ENCODE results near the gene MMEL1.
"Not testable (repeated sequence)": the region's sequence is repeated elsewhere in the genome, so short reads cannot be mapped to it uniquely, and the experiment has no call there.

MMEL1 gene

DNA sequence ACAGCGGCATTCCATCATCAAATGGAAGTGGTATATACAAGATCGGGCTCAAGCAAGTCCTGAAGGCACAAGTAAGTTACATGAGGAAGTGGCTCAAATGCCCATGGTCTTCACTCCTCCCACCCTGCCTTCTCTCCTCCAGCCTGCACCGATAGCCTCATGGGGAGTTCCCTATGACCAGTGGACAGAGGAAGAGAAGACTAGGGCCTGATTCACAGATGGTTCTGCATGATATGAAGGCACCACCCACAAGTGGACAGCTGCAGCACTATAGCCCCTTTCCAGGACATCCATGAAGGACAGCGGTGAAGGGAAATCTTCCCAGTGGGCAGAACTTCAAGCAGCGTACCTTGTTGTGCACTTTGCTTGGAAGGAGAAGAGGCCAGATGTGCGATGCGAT is 7.1 kb downstream of the MMEL1 start:
- not testable (repeated sequence) for DNase-seq

DNA sequence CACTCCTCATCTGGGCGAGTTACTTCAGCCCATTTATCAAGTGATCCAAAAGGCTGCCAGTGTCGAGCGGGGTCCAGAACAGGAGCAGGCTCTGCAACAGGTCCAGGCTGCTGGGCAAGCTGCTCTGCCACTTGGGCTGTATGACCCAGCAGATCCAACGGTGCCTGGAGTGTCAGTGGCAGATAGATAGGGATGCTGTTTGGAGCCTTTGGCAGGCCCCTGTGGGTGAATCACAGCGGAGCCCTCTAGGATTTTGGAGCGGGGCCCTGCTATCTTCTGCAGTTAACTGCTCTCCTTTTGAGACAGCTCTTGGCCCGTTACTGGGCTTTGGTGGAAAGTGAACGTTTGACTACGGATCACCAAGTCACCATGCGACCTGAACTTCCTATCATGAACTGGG is 7.5 kb downstream of the MMEL1 start:
- no peak for DNase-seq

DNA sequence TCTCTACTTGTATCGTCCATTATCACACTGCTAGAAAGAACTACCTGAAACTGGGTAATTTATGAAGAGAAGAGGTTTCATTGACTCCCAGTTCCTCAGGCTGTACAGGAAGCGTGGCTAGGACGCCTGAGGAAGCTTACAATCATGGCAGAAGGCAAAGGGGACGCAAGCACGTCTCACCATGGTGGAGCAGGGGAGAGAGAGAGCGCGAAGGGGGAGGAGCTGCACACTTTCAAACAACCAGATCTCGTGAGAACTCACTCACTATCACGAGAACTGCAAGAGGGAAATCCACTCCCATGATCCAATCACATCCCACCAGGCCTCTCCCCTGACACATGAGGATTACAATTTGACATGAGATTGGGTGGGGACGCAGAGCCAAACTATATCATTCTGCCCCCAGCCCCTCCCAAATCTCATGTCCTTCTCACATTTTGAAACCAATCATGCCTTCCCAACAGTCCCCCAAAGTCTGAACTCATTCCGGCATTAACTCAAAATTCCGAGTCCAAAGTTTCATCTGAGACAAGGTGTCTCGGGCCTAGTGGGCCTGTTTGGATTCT is 8.0 kb downstream of the MMEL1 start:
- no peak for DNase-seq

DNA sequence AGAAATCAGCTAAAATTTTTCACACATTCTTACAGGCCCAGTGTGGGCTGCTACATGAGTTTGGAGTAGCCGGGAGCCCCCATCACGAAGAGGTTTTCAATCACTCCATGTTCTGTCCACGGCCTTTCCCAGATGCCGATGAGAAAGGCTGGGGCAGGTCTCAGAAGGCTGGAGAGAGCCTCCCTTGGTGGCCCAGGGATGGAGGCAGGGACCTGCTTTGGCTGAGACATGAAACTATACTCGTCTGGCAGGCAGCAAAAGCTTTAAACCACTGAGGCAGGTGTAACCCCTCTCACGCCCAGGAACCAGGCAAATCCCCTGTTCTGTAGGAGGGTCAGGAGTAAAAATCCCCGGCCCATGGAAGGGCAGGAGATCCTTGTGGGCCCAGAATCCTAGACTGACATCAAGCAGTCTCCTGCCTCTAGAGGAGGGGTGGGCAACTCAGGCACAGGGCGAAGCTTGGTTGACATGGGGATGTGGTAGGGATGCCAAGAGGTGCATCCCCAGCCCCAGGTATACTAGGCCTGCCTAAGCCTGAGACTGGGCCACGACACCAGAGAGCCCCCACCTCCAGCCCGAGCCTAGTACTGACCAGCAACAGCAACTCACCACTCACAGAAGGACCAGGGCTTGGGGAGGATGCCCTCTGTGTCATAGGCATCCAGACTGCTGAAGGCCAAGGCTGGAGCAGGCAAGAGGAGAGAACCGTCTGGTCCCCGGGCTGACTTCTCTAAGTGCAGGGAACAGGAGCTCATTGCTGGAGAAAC is 9.1 kb downstream of the MMEL1 start:
- DNase-seq, result no peak

DNA sequence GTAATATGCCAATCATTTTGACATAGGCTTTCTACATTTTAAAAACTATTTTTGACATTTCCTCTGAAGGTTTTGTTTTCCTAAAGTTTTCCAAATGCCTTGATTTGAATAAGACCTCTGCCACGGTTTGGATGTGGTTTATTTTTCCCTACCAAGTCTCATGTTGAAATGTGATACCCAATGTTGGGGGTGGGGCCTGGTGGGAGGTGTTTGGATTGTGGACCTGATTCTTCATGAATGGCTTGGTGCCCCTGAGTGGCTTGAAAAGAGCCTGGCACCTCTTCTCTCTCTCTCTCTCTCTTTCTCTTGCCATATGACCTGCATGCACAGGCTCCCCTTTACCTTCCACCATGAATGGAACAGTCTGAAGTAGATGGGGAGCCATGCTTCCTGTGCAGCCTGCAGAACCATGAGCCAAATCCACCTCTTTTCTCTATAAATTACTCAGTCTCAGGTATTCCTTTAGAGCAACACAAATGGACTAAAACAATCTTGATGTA is 14.8 kb downstream of the MMEL1 start:
- DNase-seq, result no peak

DNA sequence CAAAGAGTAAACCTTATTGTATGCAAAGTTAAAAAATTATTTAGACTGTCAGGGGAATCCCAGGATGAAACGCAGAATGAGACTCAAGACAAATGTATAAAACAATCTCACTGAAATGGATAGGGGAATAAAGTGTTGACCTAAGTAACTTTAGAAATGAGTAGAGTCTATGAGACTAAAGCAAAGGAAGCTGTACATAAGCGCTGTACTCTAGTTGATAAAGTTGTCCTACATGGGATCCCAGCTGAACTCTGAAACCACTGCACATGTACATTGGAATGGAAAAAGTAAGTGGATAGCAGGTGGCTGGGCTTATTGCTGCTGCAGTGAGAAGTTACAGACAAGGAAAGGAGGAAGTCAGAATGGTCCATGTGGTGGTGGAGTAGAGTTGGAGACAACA is 18.7 kb downstream of the MMEL1 start:
- DNase-seq, result no peak

DNA sequence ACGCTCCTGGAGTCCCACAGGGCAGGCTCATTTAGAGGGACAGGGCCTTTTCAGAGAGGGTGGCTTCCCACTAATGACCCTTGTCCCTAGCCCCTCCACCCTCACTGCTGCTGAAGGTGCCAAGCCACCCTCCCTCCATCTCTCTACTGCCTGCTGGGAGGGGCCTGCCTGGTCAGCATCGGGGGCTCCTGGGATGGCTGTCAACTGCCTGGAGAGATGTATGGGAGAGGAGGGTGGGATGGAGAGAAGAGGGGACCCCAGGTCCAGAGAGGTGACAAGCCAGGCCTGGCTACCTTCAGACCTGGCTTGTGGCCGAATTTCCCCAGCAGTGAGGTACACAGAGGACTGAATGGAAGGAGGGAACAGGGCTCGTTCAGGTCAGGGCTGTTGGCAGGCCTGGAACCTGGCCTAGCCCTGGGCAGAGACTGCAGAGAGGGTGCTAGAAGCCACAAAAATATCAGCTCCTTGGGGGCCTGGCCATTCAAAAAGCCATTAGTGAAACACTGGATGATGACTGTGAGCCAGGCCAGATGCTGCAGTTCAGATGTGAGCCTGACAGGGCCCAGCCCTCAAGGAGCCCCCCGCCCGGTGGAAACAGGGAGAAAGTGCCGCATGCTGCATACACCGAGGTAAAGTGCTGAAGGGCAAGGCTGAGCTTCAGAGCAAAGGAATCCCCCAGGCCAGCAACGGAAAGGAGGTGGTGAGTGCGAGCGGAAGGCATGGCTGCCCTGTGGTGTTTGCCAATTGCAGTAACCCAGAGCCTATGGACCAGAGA is 20.0 kb downstream of the MMEL1 start:
- no peak for DNase-seq

DNA sequence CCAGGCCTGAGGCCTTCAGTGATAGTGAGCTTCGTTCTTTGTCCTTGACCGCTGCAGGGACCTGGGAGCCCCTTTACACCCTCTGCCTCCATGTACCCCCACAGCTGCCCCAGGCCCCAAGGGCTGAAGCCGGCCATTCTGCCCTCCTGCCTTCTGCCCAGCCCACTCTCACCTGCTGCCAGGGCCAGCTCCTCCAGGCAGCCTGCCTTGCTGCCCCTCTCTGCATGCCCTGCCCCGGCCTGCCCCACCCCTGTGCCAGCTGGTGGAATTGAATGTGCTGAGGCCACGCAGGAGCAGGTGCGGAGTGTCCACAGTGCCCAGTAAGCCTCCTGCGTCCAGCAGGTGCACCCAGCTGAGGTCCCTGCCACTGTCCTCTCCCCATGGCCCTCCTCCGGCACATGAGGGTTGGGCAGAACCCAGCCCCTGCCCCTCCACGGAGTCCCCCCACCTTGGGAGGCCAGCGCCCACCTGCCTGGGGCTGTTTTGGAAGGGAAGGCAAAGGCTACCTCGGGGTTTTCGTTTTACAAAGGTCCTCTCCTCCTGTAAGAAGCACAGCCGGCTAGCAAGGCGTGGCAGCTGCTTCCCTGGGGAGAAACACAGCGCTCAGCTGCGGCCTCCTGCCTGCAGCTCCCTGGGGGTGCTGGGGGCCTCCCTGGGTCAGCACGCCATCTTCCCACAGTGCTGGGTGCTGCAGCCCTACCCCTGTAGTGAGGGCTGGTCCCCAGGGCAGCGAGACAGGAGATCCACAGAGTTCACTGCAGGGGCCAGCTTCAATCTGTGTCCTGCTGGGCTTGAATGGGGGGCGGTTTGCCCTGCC is 21.0 kb downstream of the MMEL1 start:
- no peak for DNase-seq

DNA sequence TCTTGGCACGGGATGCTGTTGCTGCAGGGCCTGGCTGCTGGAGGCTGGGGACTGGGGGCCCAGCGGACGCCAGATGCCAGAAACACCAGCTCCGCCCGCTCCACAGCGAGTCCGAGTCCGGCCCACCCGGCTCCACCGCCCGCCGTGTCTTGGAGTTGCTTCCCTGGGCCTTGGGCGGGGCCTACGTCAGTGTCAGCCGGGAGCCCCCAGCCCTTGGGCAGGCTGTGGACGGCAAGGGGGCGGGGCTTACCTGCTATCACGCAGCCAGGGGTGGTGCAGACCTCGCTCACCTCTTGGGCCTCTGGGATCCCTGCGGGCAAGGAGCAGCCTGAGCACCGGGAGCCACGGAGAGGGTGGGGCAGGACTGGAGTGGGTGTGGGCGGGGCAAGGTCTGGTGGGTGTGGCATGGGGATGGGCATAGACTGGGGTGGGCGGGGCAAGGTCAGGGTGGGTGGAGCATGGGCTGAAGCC is 21.8 kb downstream of the MMEL1 start:
- peak; percentile 12 for DNase-seq

DNA sequence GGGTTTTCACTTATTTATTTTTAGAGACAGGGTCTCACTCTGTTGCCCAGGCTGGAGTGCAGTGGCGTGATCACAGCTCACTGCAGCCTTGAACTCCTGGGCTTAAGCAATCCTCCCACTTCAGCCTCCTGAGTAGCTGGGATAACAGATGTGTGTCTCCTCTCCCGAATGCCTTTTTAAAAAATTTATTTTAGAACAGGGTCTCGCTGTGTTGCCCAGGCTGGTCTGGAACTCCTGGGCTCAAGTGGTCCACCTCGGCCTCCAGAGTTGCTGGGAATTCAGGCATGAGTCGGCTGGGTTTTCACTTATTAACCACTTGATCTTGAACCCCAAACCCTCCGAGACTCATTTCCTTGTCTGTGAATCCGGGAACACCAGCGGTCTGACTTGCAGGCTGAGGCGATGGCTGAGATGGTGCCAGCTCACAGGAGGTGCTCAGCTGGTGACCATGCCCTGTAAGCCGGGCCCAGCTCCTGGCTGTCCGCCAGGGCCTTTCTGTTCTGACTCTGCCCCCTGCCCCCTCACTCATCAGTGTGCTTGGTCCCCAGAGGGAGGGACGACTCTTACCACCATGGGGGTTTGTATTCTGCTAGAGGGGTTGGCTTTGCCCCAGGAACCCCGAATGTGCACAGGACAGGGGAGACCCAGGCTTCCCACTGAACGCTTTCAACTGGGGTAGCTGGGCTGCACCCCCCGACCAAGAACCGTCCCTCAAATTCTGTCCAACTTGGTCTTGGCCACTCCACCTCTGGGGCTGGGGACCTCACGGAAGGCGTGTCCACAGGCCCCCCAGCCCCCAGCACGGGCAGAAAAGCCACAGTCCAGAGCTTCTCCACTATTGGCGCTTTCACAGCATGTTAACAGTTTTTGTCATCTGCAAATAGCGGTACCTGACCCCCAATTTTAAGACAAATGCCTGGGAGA is 22.5 kb downstream of the MMEL1 start:
- DNase-seq, result no peak

DNA sequence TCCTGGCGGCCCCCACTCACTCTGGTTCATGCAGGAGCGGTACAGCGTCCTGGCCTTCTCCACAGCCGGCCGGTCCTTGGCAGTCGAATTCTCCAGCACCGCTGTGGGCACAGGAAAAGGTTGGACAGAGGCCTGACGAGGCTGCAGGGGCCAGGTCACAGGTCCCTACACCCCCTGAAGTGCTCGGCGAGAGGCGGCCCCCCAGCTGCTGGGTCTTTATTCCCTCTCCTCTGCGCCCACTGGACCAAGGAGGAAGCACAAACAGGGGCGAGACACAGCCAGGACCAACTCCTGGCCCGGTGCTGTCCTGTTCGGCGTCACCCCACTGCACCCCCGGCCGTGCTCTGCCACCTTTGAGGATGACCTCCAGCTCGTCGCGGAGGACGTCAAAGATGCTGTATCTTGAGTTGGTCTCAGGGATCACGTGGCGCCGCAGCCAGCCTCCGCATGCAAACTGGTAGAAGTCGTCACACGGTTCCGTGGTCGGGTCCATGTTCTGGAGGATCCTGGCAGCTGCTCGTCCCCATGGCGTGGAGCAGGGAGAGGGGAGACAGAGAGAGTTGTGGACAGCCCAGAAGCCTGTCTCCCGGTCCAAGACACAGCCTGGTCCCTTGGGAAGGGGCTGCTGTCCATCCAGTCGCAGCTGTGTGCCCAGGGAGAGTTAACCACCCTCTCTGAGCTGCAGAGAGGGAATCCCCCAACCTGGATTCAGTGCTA is 23.3 kb downstream of the MMEL1 start:
- no peak for DNase-seq

DNA sequence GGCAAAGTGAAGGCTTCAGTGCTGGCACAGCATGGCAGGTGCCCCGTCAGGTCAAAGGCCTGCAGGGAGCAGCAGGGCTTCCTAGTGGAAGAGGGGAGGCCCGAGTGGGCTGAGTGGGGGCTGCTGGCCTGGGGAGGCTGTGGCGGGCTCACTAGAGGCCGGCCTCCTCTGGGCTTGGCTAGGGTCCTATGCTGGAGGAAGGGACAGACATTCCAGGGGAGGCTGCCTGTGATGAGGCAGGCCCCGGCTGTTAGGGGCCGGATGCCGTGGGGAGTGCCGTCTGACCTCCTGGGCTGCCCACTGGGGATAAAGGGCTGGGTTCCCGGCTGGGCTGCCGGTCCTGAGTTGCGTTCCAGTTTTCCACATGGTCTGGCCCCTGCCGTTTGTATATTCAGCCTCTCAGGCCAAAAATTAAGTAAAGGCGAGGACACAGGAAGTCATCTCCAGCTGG is 25.1 kb downstream of the MMEL1 start:
- no peak for DNase-seq

DNA sequence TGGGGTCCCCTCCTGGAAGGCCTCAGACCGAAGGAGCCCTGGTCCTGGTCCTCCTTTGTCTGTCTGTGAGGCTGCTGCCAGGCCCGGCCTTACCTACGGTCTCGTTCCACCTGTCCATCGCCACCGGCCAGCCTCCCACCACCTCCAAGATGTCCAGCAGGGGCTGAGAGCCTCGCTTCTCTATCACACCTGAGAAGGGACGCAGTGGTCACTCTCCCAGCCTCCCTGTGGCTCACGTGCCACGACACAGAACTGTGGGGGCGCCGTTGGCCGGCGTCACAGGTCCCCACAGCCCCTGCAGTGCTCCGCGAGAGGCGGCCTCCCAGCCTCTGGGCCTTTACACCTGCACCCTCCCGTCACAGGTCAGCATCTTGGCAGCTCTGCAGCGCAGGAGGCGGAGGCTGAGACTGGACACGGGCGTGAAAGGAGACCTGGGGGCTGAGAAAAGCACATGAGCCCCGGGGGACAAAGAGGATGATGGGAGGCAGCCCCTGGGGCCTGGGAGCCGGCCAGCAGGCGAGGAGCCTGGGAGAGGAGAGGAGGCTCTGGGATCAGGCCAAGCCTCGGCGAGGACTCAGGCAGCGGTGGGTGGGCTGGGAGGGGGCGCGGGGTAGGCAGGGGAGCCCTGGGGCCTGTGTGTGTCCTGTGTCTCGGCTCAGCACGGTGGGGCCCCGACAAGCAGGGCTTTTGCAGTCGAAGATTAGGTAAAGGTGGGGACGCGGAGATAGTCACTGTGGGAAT is 25.8 kb downstream of the MMEL1 start:
- DNase-seq, result no peak

DNA sequence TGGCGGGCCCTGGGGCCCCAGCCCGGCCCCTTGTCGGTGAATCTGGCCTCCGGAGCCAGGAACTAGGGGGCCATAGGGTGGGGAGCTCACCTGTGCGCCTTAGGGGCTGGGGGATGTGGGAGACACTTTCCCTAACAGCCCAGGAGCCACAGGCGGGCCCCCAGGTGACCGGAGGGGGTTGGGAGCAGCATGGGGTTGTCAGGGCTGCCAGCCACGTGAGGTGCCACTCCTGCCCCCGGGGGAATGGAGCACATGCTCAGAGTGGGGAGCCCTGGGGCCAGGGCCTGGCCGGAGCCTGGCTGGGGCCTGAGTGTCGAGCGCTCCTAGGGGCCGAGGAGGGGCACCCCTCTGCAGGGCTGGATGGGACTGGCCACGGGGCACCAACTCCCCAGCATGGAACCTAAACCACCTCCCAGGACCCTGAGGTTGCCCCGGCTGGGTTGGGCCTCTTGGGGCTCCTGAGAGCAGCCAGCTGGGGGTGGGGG is 26.4 kb downstream of the MMEL1 start:
- no peak for DNase-seq

DNA sequence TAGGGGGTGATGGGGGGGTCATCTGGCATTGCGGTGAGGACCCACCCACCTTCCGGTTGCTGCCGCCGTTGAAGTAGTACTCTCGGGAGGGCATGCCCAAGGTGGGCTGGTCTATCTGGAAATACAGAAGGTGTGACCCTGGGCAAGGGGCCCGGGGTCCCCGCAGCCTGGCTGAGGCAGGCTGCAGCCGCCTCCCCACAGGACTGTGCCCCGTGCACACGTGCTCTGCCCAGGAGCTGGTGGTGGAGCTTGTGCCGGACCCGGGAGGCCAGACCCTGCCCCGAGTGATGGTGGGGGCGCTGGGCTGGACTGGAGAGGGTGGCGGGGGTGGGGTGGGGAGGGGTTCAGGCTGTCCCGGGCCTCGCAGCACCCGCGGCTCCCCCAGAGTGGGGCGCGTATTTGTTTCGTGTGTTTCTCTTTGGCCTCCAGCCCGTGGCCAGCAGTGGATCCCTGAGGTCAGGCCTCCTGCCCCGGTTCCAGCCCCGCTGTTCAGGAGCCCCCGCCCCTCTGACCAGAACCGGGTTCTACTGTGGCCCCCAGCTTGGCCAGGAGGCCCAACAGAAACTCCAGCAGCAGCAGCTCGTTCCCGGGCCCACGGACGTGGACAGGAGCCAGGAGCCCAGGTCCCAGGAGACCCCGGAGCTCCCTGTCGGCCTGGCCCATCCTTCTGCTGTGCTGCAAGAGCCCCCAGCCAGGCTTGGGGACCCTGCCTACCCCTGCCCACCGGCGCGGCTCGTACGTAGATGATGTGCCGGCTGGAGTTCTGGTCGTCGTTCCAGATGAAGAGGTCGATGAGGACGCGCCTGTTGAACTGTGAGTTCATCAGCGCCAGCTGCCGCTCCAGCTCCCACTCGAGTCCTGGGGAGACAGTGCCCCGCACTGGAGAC is 27.1 kb downstream of the MMEL1 start:
- DNase-seq, result no peak

DNA sequence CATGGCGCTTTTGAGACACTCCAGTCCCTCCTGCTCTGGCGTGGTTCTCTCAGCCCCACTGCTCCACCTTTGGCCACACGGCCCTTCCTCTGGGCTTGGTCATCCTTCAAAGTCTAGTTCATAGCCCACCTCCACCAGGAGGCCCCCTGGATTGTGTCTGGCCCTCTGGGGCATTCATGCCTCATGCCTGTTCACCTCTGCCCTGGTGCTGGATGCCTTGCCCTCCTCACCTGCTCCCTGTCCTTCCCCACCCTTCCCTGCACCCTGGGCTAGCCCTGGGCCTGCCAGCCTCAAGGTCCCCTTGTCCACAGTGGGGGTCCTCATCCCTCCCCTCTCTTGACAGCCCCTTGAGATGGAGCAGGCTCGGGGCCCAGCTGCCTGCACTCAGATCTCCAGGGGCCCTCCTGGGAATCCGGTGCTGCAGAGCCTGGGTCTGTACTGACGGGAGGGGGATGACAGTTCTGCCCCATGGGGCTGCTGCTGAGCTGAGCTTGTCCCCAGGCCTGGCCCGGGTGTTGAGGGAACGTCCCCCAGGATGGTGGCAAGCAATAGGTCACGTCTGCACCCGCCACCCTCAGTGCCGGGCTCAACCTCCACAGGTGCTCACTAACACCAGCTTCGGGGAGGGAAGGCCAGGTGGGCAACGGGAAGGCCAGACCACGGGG is 27.8 kb downstream of the MMEL1 start:
- DNase-seq, result no peak

DNA sequence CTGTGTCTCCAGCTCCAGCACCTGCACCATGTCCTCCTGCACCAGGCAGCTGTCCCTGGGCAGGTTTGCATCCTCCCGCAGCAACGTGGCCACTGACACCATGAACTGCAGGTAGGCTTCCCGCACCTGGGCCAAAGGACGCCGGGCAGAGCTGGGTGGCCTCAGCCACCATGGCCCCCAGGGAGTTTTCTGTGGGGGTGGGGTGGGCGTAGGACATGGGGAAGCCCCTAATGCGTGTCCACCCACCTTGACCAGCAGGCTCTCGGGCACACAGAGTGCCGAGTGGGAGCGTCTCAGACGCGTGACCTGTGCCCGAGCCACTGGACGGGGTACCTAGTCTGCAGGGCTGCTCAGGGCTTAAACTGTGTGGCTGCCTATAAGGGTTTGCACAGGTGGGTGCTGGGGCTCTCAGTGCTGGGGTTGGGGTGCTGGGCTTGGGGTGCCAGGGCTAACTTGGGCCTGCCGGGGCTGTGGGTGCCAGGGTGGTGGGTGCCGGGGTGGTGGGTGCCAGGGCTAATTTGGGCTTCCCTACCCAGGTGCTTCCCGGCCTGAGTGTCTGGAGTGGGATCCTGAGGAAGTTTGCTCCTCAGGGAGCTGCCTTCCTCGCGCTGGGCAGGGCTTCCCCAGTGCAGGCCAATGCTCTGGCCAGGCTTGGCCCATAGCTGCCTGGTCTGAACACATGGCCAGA is 28.5 kb downstream of the MMEL1 start:
- DNase-seq, result no peak

Measured in CD4-positive, alpha-beta T cell treated with Interferon gamma for 1 hour (primary cell).